ENCODE measurements around the gene NDUFS6.

Gene NDUFS6

GRCh38 chr5:1857256-1857600, 56.0 kb downstream of the NDUFS6 start:
- Histone ChIP-seq H3K27ac (ENCODE audit: low read length) (no peak overlapping the region), H3K36me3 (ENCODE audit: insufficient read depth, low read depth, low read length) (no peaks in the 10 kb centered on the region), H3K9me3 (ENCODE audit: insufficient read depth, low read depth, low read length) (no peaks in the 10 kb centered on the region), H3K27me3 (ENCODE audit: insufficient read depth, low read length) (peaks cover 29% of the 10 kb centered on the region), H3K9ac (ENCODE audit: low read depth, low read length) (no peak overlapping the region), H3K4me3 (ENCODE audit: low read length) (no peak overlapping the region), H3K4me1 (ENCODE audit: insufficient read depth, low read length) (no peaks in the 10 kb centered on the region)

GRCh38 chr5:1858436-1858835, 57.2 kb downstream of the NDUFS6 start:
- H3K27me3 ChIP-seq (ENCODE audit: insufficient read depth, low read length) = peaks cover 17% of the 10 kb centered on the region

GRCh38 chr5:1859099-1859498, 57.9 kb downstream of the NDUFS6 start:
- Histone ChIP-seq H3K36me3 (ENCODE audit: insufficient read depth, low read depth, low read length) (no peaks in the 10 kb centered on the region), H3K9ac (ENCODE audit: low read depth, low read length) (no peak overlapping the region), H3K4me3 (ENCODE audit: low read length) (no peak overlapping the region), H3K9me3 (ENCODE audit: insufficient read depth, low read depth, low read length) (no peaks in the 10 kb centered on the region), H3K27ac (ENCODE audit: low read length) (no peak overlapping the region), H3K27me3 (ENCODE audit: insufficient read depth, low read length) (peaks cover 13% of the 10 kb centered on the region), H3K4me1 (ENCODE audit: insufficient read depth, low read length) (no peaks in the 10 kb centered on the region)

More at GRCh38 chr5:1858436-1858835, 57.2 kb downstream of the NDUFS6 start:
- Histone ChIP-seq H3K9ac (ENCODE audit: low read depth, low read length) (no peak overlapping the region), H3K36me3 (ENCODE audit: insufficient read depth, low read depth, low read length) (no peaks in the 10 kb centered on the region), H3K27ac (ENCODE audit: low read length) (no peak overlapping the region), H3K4me1 (ENCODE audit: insufficient read depth, low read length) (no peaks in the 10 kb centered on the region), H3K9me3 (ENCODE audit: insufficient read depth, low read depth, low read length) (no peaks in the 10 kb centered on the region), H3K4me3 (ENCODE audit: low read length) (no peak overlapping the region)

- Histone ChIP-seq H3K27me3 (ENCODE audit: insufficient read depth, low read length) (peaks cover 10% of the 10 kb centered on the region), H3K9ac (ENCODE audit: low read depth, low read length) (no peak overlapping the region), H3K4me3 (ENCODE audit: low read length) (no peak overlapping the region)
Measured at GRCh38 chr5:1860021-1860610, 58.9 kb downstream of the NDUFS6 start.

GRCh38 chr5:1860949-1861348, 59.7 kb downstream of the NDUFS6 start:
- H3K27me3 ChIP-seq (ENCODE audit: insufficient read depth, low read length) = peaks cover 9% of the 10 kb centered on the region
- H3K9ac ChIP-seq (ENCODE audit: low read depth, low read length) = no peak overlapping the region
- no peak overlapping the region for H3K27ac ChIP-seq (ENCODE audit: low read length)
- H3K9me3 ChIP-seq (ENCODE audit: insufficient read depth, low read depth, low read length) = no peaks in the 10 kb centered on the region
- H3K36me3 ChIP-seq (ENCODE audit: insufficient read depth, low read depth, low read length) = no peaks in the 10 kb centered on the region
- no peaks in the 10 kb centered on the region for H3K4me1 ChIP-seq (ENCODE audit: insufficient read depth, low read length)
- no peak overlapping the region for H3K4me3 ChIP-seq (ENCODE audit: low read length)

More at GRCh38 chr5:1860021-1860610, 58.9 kb downstream of the NDUFS6 start:
- Histone ChIP-seq H3K27ac (ENCODE audit: low read length) (no peak overlapping the region), H3K9me3 (ENCODE audit: insufficient read depth, low read depth, low read length) (no peaks in the 10 kb centered on the region), H3K4me1 (ENCODE audit: insufficient read depth, low read length) (no peaks in the 10 kb centered on the region), H3K36me3 (ENCODE audit: insufficient read depth, low read depth, low read length) (no peaks in the 10 kb centered on the region)

GRCh38 chr5:1864896-1865440, 63.8 kb downstream of the NDUFS6 start:
- H3K36me3 ChIP-seq (ENCODE audit: insufficient read depth, low read depth, low read length) = no peaks in the 10 kb centered on the region
- peaks cover 46% of the 10 kb centered on the region for H3K27me3 ChIP-seq (ENCODE audit: insufficient read depth, low read length)
- no peak overlapping the region for H3K9ac ChIP-seq (ENCODE audit: low read depth, low read length)
- H3K4me3 ChIP-seq (ENCODE audit: low read length) = no peak overlapping the region
- H3K4me1 ChIP-seq (ENCODE audit: insufficient read depth, low read length) = no peaks in the 10 kb centered on the region
- H3K27ac ChIP-seq (ENCODE audit: low read length) = no peak overlapping the region
- no peaks in the 10 kb centered on the region for H3K9me3 ChIP-seq (ENCODE audit: insufficient read depth, low read depth, low read length)

- Histone ChIP-seq H3K27me3 (ENCODE audit: insufficient read depth, low read length) (peaks cover 46% of the 10 kb centered on the region), H3K4me1 (ENCODE audit: insufficient read depth, low read length) (no peaks in the 10 kb centered on the region)
Measured at GRCh38 chr5:1865486-1865885, 64.3 kb downstream of the NDUFS6 start.

More at GRCh38 chr5:1865486-1865885, 64.3 kb downstream of the NDUFS6 start:
- Histone ChIP-seq H3K9me3 (ENCODE audit: insufficient read depth, low read depth, low read length) (no peaks in the 10 kb centered on the region), H3K9ac (ENCODE audit: low read depth, low read length) (no peak overlapping the region), H3K27ac (ENCODE audit: low read length) (no peak overlapping the region), H3K4me3 (ENCODE audit: low read length) (no peak overlapping the region), H3K36me3 (ENCODE audit: insufficient read depth, low read depth, low read length) (no peaks in the 10 kb centered on the region)

Measured in iPS-20b (cell line).